IMR-90 (cell line): Measurements from ENCODE around the gene DSCAML1. TPM values are rescaled to one million over a fixed set of nuclear protein-coding genes. Genes with fewer than 3 reads are reported as not detected.

Experiments used
- ATAC-seq: fragments of 200-7000 bp; cut with Tn5 transposase; 2 replicates; pipeline ENCODE4 v1.9.1; 2020; ENCODE audit warnings: low read depth, mild to moderate bottlenecking, moderate library complexity
- BruUV-seq: library from RNA; stranded (reverse); fragments of 400-500 nt; replicated peaks from 2 replicates; lab custom pipeline; 2021; lab: Mats Ljungman, UMichigan
- CTCF ChIA-PET: fragments of 300-600 bp; formaldehyde crosslinking; extraction: SDS; loops from one replicate; lab custom pipeline; 2021; ENCODE audit warnings: antibody characterized with exemption; lab: Yijun Ruan, JAX
- POLR2A ChIA-PET: fragments of 300-600 bp; sonication (Branson Sonifier 250); formaldehyde crosslinking; loops from one replicate; lab custom pipeline; 2022; ENCODE audit warnings: antibody characterized with exemption; ENCODE audit not compliant: unreplicated experiment; lab: Charles Lee
- DNase-seq: peaks from one replicate; pipeline ENCODE4 v3.0.0; 2013
- H2AFZ ChIP-seq: replicated peaks from 2 replicates; pipeline ENCODE3; 2013; ENCODE audit warnings: low read length, mild to moderate bottlenecking; ENCODE audit not compliant: poor library complexity
- H2AK5ac ChIP-seq: 2 replicates; pipeline ENCODE4 v1.6.1; 2013; ENCODE audit warnings: low read depth, low read length, inconsistent platforms
- H2AK9ac ChIP-seq: replicated peaks from 2 replicates; pipeline ENCODE3; 2013; ENCODE audit warnings: mild to moderate bottlenecking, low read depth, low read length, moderate library complexity; ENCODE audit not compliant: poor library complexity
- H2BK120ac ChIP-seq: 2 replicates; pipeline ENCODE4 v1.6.1; 2013; ENCODE audit warnings: low read depth, low read length, inconsistent platforms
- H2BK15ac ChIP-seq: 3 replicates; pipeline ENCODE4 v1.6.1; 2013; ENCODE audit warnings: low read depth, low read length, inconsistent platforms
- H2BK20ac ChIP-seq: 2 replicates; pipeline ENCODE4 v1.6.1; 2013; ENCODE audit warnings: low read depth, mild to moderate bottlenecking, inconsistent platforms, low read length, moderate library complexity
- H2BK5ac ChIP-seq: 2 replicates; pipeline ENCODE4 v1.6.1; 2013; ENCODE audit warnings: mild to moderate bottlenecking, low read depth, low read length, inconsistent platforms; ENCODE audit not compliant: poor library complexity, severe bottlenecking
- H3K14ac ChIP-seq: replicated peaks from 2 replicates; pipeline ENCODE4 v1.6.1; 2013; ENCODE audit warnings: low read depth, low read length, inconsistent platforms
- H3K18ac ChIP-seq: 2 replicates; pipeline ENCODE4 v1.6.1; 2013; ENCODE audit warnings: low read depth, low read length, control low read depth
- H3K23ac ChIP-seq: 2 replicates; pipeline ENCODE4 v1.6.1; 2013; ENCODE audit warnings: low read depth, low read length, inconsistent platforms
- H3K27ac ChIP-seq: 2 replicates; pipeline ENCODE4 v1.5.1; 2013; ENCODE audit warnings: mild to moderate bottlenecking, control low read depth, low read length; ENCODE audit not compliant: insufficient read depth
- H3K27me3 ChIP-seq: 2 replicates; pipeline ENCODE4 v1.6.1; 2013; ENCODE audit warnings: low read length; ENCODE audit not compliant: control insufficient read depth, insufficient read depth
- H3K36me3 ChIP-seq: 2 replicates; pipeline ENCODE4 v1.6.1; 2013; ENCODE audit warnings: low read length, mixed read lengths; ENCODE audit not compliant: control insufficient read depth, insufficient read depth
- H3K4ac ChIP-seq: 2 replicates; pipeline ENCODE4 v1.6.1; 2013; ENCODE audit warnings: low read depth, low read length, inconsistent platforms
- H3K4me1 ChIP-seq: 2 replicates; pipeline ENCODE4 v1.6.1; 2013; ENCODE audit warnings: low read length, mixed read lengths; ENCODE audit not compliant: control insufficient read depth, insufficient read depth
- H3K4me2 ChIP-seq: 2 replicates; pipeline ENCODE4 v1.6.1; 2013; ENCODE audit warnings: low read depth, mild to moderate bottlenecking, control low read depth, low read length, moderate library complexity
- H3K4me3 ChIP-seq: 2 replicates; pipeline ENCODE4 v1.5.1; 2013; ENCODE audit warnings: low read depth, mild to moderate bottlenecking, control low read depth, low read length, moderate library complexity; ENCODE audit not compliant: insufficient read depth
- H3K56ac ChIP-seq: 2 replicates; pipeline ENCODE4 v1.6.1; 2013; ENCODE audit warnings: low read length, inconsistent platforms; ENCODE audit not compliant: insufficient read depth; ENCODE audit errors: extremely low read depth
- H3K79me1 ChIP-seq, 2 experiments: 2 replicates each; pipeline ENCODE4 v1.6.1; 2013; ENCODE audit warnings: low read length in 2 of 2, inconsistent platforms in 1 of 2, low read depth in 1 of 2
- H3K9ac ChIP-seq: 2 replicates; pipeline ENCODE4 v1.6.1; 2013; ENCODE audit warnings: low read depth, low read length, control low read depth
- H3K9me1 ChIP-seq: 2 replicates; pipeline ENCODE4 v1.6.1; 2013; ENCODE audit warnings: low read length, inconsistent platforms; ENCODE audit not compliant: insufficient read depth
- H3K9me3 ChIP-seq: 2 replicates; pipeline ENCODE4 v1.6.1; 2013; ENCODE audit warnings: low read length; ENCODE audit not compliant: control insufficient read depth, insufficient read depth
- H4K20me1 ChIP-seq: 2 replicates; pipeline ENCODE4 v1.6.1; 2013; ENCODE audit warnings: low read length, inconsistent platforms; ENCODE audit not compliant: insufficient read depth
- H4K5ac ChIP-seq: 2 replicates; pipeline ENCODE4 v1.6.1; 2013; ENCODE audit warnings: mild to moderate bottlenecking, low read depth, low read length, control low read depth
- H4K8ac ChIP-seq, 2 experiments: 2 replicates each; pipeline ENCODE4 v1.6.1; 2013; ENCODE audit warnings: low read depth in 2 of 2, low read length in 2 of 2, control low read depth in 1 of 2, inconsistent platforms in 1 of 2
- H4K91ac ChIP-seq: 2 replicates; pipeline ENCODE4 v1.6.1; 2013; ENCODE audit warnings: low read depth, low read length, inconsistent platforms; ENCODE audit not compliant: insufficient read depth
- BHLHE40 ChIP-seq: fragments of 150-350 bp; IDR thresholded peaks from 2 replicates; pipeline ENCODE4 v1.6.1; 2016; ENCODE audit warnings: mild to moderate bottlenecking, low read depth, low read length
- CEBPB ChIP-seq: IDR thresholded peaks from 2 replicates; pipeline ENCODE4 v1.6.1; 2012; ENCODE audit warnings: low read depth, low read length, improper control_type of control experiment
- CHD1 ChIP-seq: IDR thresholded peaks from 2 replicates; pipeline ENCODE4 v1.6.1; 2012; ENCODE audit warnings: low read depth, low read length, improper control_type of control experiment
- FOS ChIP-seq: fragments of 150-350 bp; IDR thresholded peaks from 2 replicates; pipeline ENCODE4 v1.6.1; 2016; ENCODE audit warnings: low read depth, low read length
- MAFK ChIP-seq: IDR thresholded peaks from 2 replicates; pipeline ENCODE4 v1.6.1; 2012; ENCODE audit warnings: low read depth, low read length, improper control_type of control experiment
- MAZ ChIP-seq: IDR thresholded peaks from 2 replicates; pipeline ENCODE4 v1.6.1; 2012; ENCODE audit warnings: low read depth, mild to moderate bottlenecking, low read length, improper control_type of control experiment, moderate library complexity, borderline replicate concordance
- MXI1 ChIP-seq: IDR thresholded peaks from 2 replicates; pipeline ENCODE4 v1.6.1; 2012; ENCODE audit warnings: low read depth, mild to moderate bottlenecking, low read length, moderate library complexity, borderline replicate concordance
- NFE2L2 ChIP-seq: fragments of 150-350 bp; IDR thresholded peaks from 2 replicates; pipeline ENCODE4 v1.6.1; 2016; ENCODE audit warnings: low read depth, mild to moderate bottlenecking, low read length
- POLR2A ChIP-seq: IDR thresholded peaks from 2 replicates; pipeline ENCODE4 v1.6.1; 2012; ENCODE audit warnings: mild to moderate bottlenecking, low read depth, low read length
- RAD21 ChIP-seq: IDR thresholded peaks from 2 replicates; pipeline ENCODE4 v1.6.1; 2012; ENCODE audit warnings: low read length, improper control_type of control experiment
- RCOR1 ChIP-seq: IDR thresholded peaks from 2 replicates; pipeline ENCODE4 v1.6.1; 2012; ENCODE audit warnings: mild to moderate bottlenecking, low read length, improper control_type of control experiment; ENCODE audit not compliant: insufficient replicate concordance
- RFX5 ChIP-seq: IDR thresholded peaks from 2 replicates; pipeline ENCODE4 v1.8.0; 2012; ENCODE audit warnings: low read depth, mild to moderate bottlenecking, low read length, moderate library complexity
- WGBS, 2 experiments: methylation state at CpG; one replicate each; pipeline versions ENCODE4 v1.1.5 to v1.1.7; 2013; ENCODE audit warnings: missing lambda C conversion rate in 2 of 2; ENCODE audit not compliant: insufficient read length in 1 of 2; ENCODE audit errors: extremely low coverage in 2 of 2; 5-methylcytosine and 5-hydroxymethylcytosine counted together
- dilution Hi-C: fragments of 300-500 bp; cut with HindIII; formaldehyde crosslinking; loops from one replicate; pipeline ENCODE4 v1.14.3; 2018; ENCODE audit warnings: low sequenced_read_pairs; ENCODE audit not compliant: unreplicated experiment
- in situ Hi-C: fragments of 300-500 bp; cut with MboI; formaldehyde crosslinking; loops from 3 replicates; pipeline ENCODE4 v1.14.3; 2019; ENCODE audit warnings: low sequenced_read_pairs, inconsistent platforms, mixed read lengths
- intact Hi-C: fragments of 100-400 bp; cut with micrococcal nuclease; formaldehyde crosslinking; loops from 2 replicates; pipeline ENCODE4 v1.10.0; 2022
- polyA plus RNA-seq, 3 experiments: library from polyadenylated mRNA; depleted of rRNA; stranded (reverse); fragments of >200 nt; gene quantifications; 2 replicates each; pipeline ENCODE4 v1.2.3, GENCODE V29; 2012; ENCODE audit warnings: low replicate concordance in 1 of 3
- total RNA-seq: library from RNA; depleted of rRNA; stranded (reverse); fragments of >200 nt; gene quantifications from 2 replicates; pipeline ENCODE4 v1.2.3, GENCODE V29; 2012
- TF ChIP-seq, protein P1 (sequence below): fragments of 150-350 bp; IDR thresholded peaks from 2 replicates; pipeline ENCODE4 v1.6.1; 2017; ENCODE audit warnings: mild to moderate bottlenecking, antibody characterized with exemption, low read length, low read depth
- TF ChIP-seq, protein P2 (sequence below): fragments of 150-350 bp; IDR thresholded peaks from 2 replicates; pipeline ENCODE4 v1.6.1; 2016; ENCODE audit warnings: low read depth, mild to moderate bottlenecking, low read length, moderate library complexity, borderline replicate concordance
- TF ChIP-seq, protein P3 (sequence below): conservative IDR thresholded peaks from 2 replicates; pipeline ENCODE4 v1.5.1; 2012; ENCODE audit warnings: mild to moderate bottlenecking, low read depth, low read length, improper control_type of control experiment

The DSCAML1 gene
- total and polyA plus RNA-seq, 2 of the 4 experiments (the other 2 are of a cell fraction) = not detected

DNA sequence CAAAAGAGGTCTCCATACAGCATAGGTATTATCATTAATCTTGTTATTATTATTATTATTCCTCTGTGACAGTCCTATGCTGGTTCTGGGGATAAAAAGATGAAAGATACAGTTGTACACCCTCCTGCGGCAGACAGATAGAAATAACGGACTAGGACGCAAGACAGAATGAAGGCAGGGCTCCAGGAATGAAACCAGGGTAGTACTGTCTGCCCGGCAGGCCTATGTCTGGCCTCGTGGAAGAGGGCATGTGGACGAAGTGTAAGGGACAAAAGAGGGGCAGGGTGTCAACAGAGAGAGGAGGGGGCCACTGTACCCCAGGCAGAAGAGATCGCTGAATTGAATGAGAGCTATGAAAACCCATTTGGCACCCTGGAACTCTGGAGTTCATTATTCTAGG, 25.2 kb downstream of the DSCAML1 start:
- Histone ChIP-seq H3K14ac (no peak overlapping the region), H2BK5ac (no peak overlapping the region), H3K4ac (no peak overlapping the region), H3K56ac (no peak overlapping the region), H2AK9ac (no peak overlapping the region), H3K4me3 (no peak overlapping the region), H2BK120ac (no peak overlapping the region), H3K9ac (no peak overlapping the region), H3K4me2 (no peak overlapping the region), H2BK15ac (no peak overlapping the region), H3K27me3 (peaks cover 5% of the 10 kb centered on the region), H3K27ac (no peak overlapping the region), H3K4me1 (no peaks in the 10 kb centered on the region), H2BK20ac (no peak overlapping the region), H4K8ac (no peak overlapping the region), H3K23ac (no peak overlapping the region), H4K91ac (no peak overlapping the region), H2AFZ (no peak overlapping the region), H3K18ac (no peak overlapping the region), H4K20me1 (no peaks in the 10 kb centered on the region), H3K9me3 (no peaks in the 10 kb centered on the region), H3K36me3 (no peaks in the 10 kb centered on the region), H3K79me1 (no peaks in the 10 kb centered on the region), H2AK5ac (no peak overlapping the region), H3K9me1 (no peaks in the 10 kb centered on the region), H4K5ac (no peak overlapping the region)
- ChIA-PET CTCF (no interaction called here), POLR2A (no interaction called here)
- in situ Hi-C loops (no loop called here), dilution Hi-C loops (no loop called here), intact Hi-C loops (no loop called here)
- no CpG with 5 or more reads among the region's 7 CpGs for WGBS, 2 experiments
- ATAC-seq (no peak), DNase-seq (no peak)
- TF ChIP-seq, protein P1, sequence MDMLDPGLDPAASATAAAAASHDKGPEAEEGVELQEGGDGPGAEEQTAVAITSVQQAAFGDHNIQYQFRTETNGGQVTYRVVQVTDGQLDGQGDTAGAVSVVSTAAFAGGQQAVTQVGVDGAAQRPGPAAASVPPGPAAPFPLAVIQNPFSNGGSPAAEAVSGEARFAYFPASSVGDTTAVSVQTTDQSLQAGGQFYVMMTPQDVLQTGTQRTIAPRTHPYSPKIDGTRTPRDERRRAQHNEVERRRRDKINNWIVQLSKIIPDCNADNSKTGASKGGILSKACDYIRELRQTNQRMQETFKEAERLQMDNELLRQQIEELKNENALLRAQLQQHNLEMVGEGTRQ = no peak
- TF ChIP-seq RFX5 (no peak), NFE2L2 (no peak), MAFK (no peak), POLR2A (no peak), MXI1 (no peak), RCOR1 (no peak), CEBPB (no peak), BHLHE40 (no peak), RAD21 (no peak), MAZ (no peak), FOS (no peak), CHD1 (no peak)
- TF ChIP-seq, protein P2, sequence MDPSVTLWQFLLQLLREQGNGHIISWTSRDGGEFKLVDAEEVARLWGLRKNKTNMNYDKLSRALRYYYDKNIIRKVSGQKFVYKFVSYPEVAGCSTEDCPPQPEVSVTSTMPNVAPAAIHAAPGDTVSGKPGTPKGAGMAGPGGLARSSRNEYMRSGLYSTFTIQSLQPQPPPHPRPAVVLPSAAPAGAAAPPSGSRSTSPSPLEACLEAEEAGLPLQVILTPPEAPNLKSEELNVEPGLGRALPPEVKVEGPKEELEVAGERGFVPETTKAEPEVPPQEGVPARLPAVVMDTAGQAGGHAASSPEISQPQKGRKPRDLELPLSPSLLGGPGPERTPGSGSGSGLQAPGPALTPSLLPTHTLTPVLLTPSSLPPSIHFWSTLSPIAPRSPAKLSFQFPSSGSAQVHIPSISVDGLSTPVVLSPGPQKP = no peak
- TF ChIP-seq, protein P3, sequence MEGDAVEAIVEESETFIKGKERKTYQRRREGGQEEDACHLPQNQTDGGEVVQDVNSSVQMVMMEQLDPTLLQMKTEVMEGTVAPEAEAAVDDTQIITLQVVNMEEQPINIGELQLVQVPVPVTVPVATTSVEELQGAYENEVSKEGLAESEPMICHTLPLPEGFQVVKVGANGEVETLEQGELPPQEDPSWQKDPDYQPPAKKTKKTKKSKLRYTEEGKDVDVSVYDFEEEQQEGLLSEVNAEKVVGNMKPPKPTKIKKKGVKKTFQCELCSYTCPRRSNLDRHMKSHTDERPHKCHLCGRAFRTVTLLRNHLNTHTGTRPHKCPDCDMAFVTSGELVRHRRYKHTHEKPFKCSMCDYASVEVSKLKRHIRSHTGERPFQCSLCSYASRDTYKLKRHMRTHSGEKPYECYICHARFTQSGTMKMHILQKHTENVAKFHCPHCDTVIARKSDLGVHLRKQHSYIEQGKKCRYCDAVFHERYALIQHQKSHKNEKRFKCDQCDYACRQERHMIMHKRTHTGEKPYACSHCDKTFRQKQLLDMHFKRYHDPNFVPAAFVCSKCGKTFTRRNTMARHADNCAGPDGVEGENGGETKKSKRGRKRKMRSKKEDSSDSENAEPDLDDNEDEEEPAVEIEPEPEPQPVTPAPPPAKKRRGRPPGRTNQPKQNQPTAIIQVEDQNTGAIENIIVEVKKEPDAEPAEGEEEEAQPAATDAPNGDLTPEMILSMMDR = no peak
- no TSS peak for BruUV-seq
